Kidney (tissue), 14 donors: ENCODE results near the gene TAF6L. TPM values are rescaled to one million over a fixed set of nuclear protein-coding genes. Genes with fewer than 3 reads are reported as not detected.

Source experiments
- DNase-seq, 5 donors: peaks; one replicate each; pipeline ENCODE4 v3.0.0-alpha.2; 2013 to 2020
- FAIRE-seq: peaks from 2 replicates; lab custom pipeline; 2012; peaks lifted over from hg19 to GRCh38; lab: Jason Lieb, UNC
- H3K27ac ChIP-seq, 2 donors: one replicate each; pipeline ENCODE4 v1.7.0; 2013; ENCODE audit warnings: low read depth in 2 of 2, low read length in 2 of 2, inconsistent platforms in 1 of 2
- H3K27me3 ChIP-seq: one replicate; pipeline ENCODE4 v1.7.1; 2013; ENCODE audit warnings: low read length, inconsistent platforms; ENCODE audit not compliant: control insufficient read depth, insufficient read depth
- H3K36me3 ChIP-seq, 3 donors: one replicate each; pipeline versions ENCODE4 v1.7.0 to v1.7.1; 2013; ENCODE audit warnings: low read length in 3 of 3, control low read depth in 1 of 3, inconsistent platforms in 1 of 3; ENCODE audit not compliant: insufficient read depth in 3 of 3, control insufficient read depth in 2 of 3
- H3K4me1 ChIP-seq, 3 donors: one replicate each; pipeline versions ENCODE4 v1.7.0 to v1.7.1; 2013; ENCODE audit warnings: low read length in 3 of 3, inconsistent platforms in 1 of 3, low read depth in 1 of 3; ENCODE audit not compliant: control insufficient read depth in 2 of 3, insufficient read depth in 2 of 3
- H3K4me3 ChIP-seq, 3 donors: one replicate each; pipeline versions ENCODE4 v1.7.0 to v1.8.1; 2013; ENCODE audit warnings: low read length in 3 of 3, control low read depth in 1 of 3, inconsistent platforms in 1 of 3
- H3K9ac ChIP-seq, 3 donors: one replicate each; pipeline versions ENCODE4 v1.7.0 to v1.7.1; 2013; ENCODE audit warnings: low read length in 3 of 3, control low read depth in 1 of 3, inconsistent platforms in 1 of 3
- H3K9me3 ChIP-seq, 3 donors: one replicate each; pipeline versions ENCODE4 v1.7.0 to v1.7.1; 2013; ENCODE audit warnings: low read length in 3 of 3, control low read depth in 1 of 3, inconsistent platforms in 1 of 3; ENCODE audit not compliant: control insufficient read depth in 2 of 3, insufficient read depth in 1 of 3
- intact Hi-C: fragments of 100-400 bp; cut with DNase I; formaldehyde crosslinking; loops from one replicate; pipeline ENCODE4 v1.11.1; 2022
- polyA plus RNA-seq: library from polyadenylated mRNA; stranded (reverse); fragments of 350-450 nt; fragmentation: Illumina TruSeq; extraction: RNeasy Lipid Tissue Mini Kit (QIAGEN cat#74804); gene quantifications from one replicate; pipeline ENCODE4 v1.2.3, GENCODE V29; 2014; ENCODE audit warnings: low read depth, low replicate concordance; ENCODE audit not compliant: insufficient read depth
- total RNA-seq: library from RNA; stranded (reverse); fragmentation: NEBNext Ultra II Directional; extraction: Animal tissue kit (Norgen Biotek cat#: 25700); gene quantifications from one replicate; pipeline ENCODE4 v1.2.1, GENCODE V29; 2021
- TF ChIP-seq, protein P1 (sequence below): IDR thresholded peaks from 3 replicates; pipeline ENCODE4 v1.5.1; 2012; ENCODE audit warnings: mild to moderate bottlenecking, moderate library complexity, borderline replicate concordance; ENCODE audit not compliant: insufficient read depth; ENCODE audit errors: extremely low read depth
- donor health status: control.
- donor health status: control.
- donor health status: control.
- donor health status: control.
- donor health status: control.
- donor health status: DM: yes; HTN: yes; CAD: no.
- donor health status: Normal renal cell carcinoma (clear cell type).

Gene TAF6L
- total and polyA plus RNA-seq, 2 donors from 2014 or later, result 19.3 to 27.1 TPM

DNA sequence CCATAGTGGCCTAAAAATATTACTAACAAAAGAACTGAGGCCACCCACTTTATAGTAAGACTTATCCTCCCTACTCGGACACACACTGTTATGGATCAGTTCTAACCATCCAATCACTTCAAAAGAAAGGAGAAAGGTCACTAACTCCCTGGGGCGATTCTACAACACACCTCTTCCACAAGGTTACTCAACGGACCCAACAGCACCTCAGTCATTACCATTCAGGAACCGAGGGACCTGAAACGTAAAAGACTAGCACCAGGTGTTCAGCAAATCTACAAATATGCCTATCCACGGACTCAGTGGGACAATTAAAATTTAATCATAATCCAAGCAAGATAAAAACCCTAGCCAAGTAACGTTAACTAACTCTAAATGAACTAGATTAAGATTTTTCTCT is 45.5 kb upstream of the TAF6L start:
- peak overlapping the region; percentile 45 to 83 (median 78) for H3K9ac ChIP-seq
- H3K4me3 ChIP-seq, result peak overlapping the region; percentile 69 to 99 (median 82)
- H3K36me3 ChIP-seq, result peaks cover 12 to 35% (median 28%) of the 10 kb centered on the region in 3 donors
- TF ChIP-seq, protein P1, sequence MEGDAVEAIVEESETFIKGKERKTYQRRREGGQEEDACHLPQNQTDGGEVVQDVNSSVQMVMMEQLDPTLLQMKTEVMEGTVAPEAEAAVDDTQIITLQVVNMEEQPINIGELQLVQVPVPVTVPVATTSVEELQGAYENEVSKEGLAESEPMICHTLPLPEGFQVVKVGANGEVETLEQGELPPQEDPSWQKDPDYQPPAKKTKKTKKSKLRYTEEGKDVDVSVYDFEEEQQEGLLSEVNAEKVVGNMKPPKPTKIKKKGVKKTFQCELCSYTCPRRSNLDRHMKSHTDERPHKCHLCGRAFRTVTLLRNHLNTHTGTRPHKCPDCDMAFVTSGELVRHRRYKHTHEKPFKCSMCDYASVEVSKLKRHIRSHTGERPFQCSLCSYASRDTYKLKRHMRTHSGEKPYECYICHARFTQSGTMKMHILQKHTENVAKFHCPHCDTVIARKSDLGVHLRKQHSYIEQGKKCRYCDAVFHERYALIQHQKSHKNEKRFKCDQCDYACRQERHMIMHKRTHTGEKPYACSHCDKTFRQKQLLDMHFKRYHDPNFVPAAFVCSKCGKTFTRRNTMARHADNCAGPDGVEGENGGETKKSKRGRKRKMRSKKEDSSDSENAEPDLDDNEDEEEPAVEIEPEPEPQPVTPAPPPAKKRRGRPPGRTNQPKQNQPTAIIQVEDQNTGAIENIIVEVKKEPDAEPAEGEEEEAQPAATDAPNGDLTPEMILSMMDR, result no peak
- DNase-seq, result peak in 1 of 5 donors; percentile 27
- FAIRE-seq, result no peak
- intact Hi-C loops, result no loop called here
- H3K4me1 ChIP-seq, result peaks cover 3 to 20% (median 4%) of the 10 kb centered on the region in 3 donors
- H3K9me3 ChIP-seq, result no peaks in the 10 kb centered on the region
- no peaks in the 10 kb centered on the region for H3K27me3 ChIP-seq
- peak overlapping the region; percentile 65 to 97 for H3K27ac ChIP-seq

DNA sequence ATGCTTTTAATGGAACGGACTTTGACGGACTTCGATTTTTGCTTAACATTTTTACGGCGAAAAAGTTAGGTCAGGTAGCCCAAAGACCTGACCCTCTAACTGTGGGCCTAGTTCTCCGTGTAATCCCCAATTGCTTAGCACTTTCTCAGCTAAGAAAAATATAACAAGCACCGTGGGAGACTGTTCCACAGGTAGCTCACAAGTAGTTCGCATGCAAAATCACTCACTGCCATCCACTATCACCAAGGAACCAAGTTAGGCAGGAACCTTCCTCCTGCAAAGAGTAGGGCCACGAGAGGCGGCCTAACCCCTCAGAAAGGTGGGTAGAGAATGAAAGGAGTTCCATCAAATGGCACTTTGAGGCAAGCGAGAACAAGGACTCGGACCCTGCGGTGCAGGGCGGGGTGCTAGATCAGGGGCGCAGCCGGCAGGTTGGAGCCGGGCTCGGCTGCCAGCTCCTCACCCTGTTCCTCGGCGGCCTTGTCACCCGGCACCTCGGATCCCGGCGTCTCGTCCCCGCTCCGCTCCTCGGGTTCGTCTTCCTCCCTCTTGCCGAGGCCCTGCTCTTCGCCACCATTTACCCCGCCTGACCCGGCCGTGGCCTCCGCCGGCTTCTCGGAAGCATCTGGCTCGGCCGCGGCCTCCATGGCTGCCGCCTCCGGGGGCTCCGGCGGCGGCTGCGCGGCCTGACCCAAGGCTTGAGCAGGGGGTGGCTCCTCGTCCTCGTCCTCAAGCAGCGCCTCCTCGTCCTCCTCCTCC is 44.9 kb upstream of the TAF6L start:
- Histone ChIP-seq H3K27me3 (no peaks in the 10 kb centered on the region), H3K27ac (peak overlapping the region; percentile 97 to 99), H3K9me3 (no peaks in the 10 kb centered on the region), H3K36me3 (peaks cover 11 to 28% (median 21%) of the 10 kb centered on the region in 3 donors), H3K9ac (peak overlapping the region; percentile 45 to 83 (median 78)), H3K4me1 (peaks cover 3 to 20% (median 4%) of the 10 kb centered on the region in 3 donors), H3K4me3 (peak overlapping the region; percentile 69 to 99 (median 82))
- TF ChIP-seq, protein P1, result no peak
- intact Hi-C loops, result no loop called here
- no peak for FAIRE-seq
- DNase-seq, result no peak

DNA sequence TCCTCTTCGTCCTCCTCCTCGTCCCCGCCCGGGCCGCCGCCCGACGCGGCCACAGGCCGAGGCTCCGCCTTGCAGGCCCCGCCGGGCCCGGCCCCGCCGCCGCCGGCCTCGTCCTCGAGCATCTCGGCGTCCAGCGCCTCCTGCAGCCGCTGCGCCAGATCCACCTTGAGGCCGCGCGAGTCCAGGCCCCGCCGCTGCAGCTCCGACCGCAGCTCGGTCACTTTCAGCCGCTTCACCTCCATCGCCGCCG is 44.4 kb upstream of the TAF6L start:
- Histone ChIP-seq H3K27me3 (no peaks in the 10 kb centered on the region), H3K36me3 (peaks cover 9 to 23% (median 16%) of the 10 kb centered on the region in 3 donors), H3K9ac (peak overlapping the region; percentile 45 to 83 (median 78)), H3K27ac (peak overlapping the region; percentile 97 to 99), H3K4me3 (peak overlapping the region; percentile 69 to 99 (median 82)), H3K9me3 (no peaks in the 10 kb centered on the region), H3K4me1 (peaks cover 3 to 20% (median 4%) of the 10 kb centered on the region in 3 donors)
- FAIRE-seq, result no peak
- DNase-seq, result no peak
- intact Hi-C loops, result no loop called here
- TF ChIP-seq, protein P1, result no peak
